HepG2 (cell line): ENCODE results near the gene SLC25A44. TPM values are rescaled to one million over a fixed set of nuclear protein-coding genes. Genes with fewer than 3 reads are reported as not detected.
A peak's percentile ranks its signal among the peaks of the same experiment; 100 is the strongest.

ENCODE experiments used
- ATAC-seq: fragments of 200-7000 bp; cut with Tn5 transposase; 3 replicates; pipeline ENCODE4 v1.9.1; 2020; ENCODE audit warnings: mild to moderate bottlenecking, moderate library complexity
- BruUV-seq: library from RNA; stranded (reverse); fragments of 400-500 nt; replicated peaks from 2 replicates; lab custom pipeline; 2021; lab: Mats Ljungman, UMichigan
- CTCF ChIA-PET: fragments of 300-600 bp; formaldehyde crosslinking; extraction: SDS; loops from one replicate; lab custom pipeline; 2021; ENCODE audit warnings: low total read pairs, inconsistent platforms, low intra/inter-chr PET ratio; lab: Yijun Ruan, JAX
- POLR2A ChIA-PET: fragments of 350-600 bp; sonication (Branson Sonifier 250); formaldehyde crosslinking; loops from one replicate; lab custom pipeline; 2020; ENCODE audit warnings: antibody characterized with exemption, inconsistent platforms; lab: Yijun Ruan, JAX
- DNase-seq: peaks from one replicate; pipeline ENCODE4 v3.0.0-alpha.2; 2015; ENCODE audit warnings: low spot score
- FAIRE-seq: peaks from 3 replicates; lab custom pipeline; 2011; peaks lifted over from hg19 to GRCh38; lab: Jason Lieb, UNC
- H2AFZ ChIP-seq: one replicate; pipeline ENCODE4 v1.6.1; 2011; ENCODE audit warnings: low read length, inconsistent platforms
- H3K27ac ChIP-seq: fragments of 300-600 bp; 3 replicates; pipeline ENCODE4 v1.8.0; 2011; ENCODE audit warnings: mixed run types, mild to moderate bottlenecking, mixed read lengths, low read length, inconsistent platforms; ENCODE audit not compliant: insufficient read depth; ENCODE audit errors: extremely low read length
- H3K27me3 ChIP-seq, 2 experiments: fragments of 200-600 bp in 1 of 2; 2 replicates in 1 of 2; 3 replicates in 1 of 2; pipeline versions ENCODE4 v1.6.0 to v1.8.0; 2011; ENCODE audit warnings: low read length in 2 of 2, mild to moderate bottlenecking in 2 of 2, moderate library complexity in 2 of 2, inconsistent platforms in 1 of 2; ENCODE audit not compliant: insufficient read depth in 2 of 2, control insufficient read depth in 1 of 2
- H3K36me3 ChIP-seq, 2 experiments: fragments of 200-600 bp in 1 of 2; replicated peaks in 1 of 2; 2 replicates in 1 of 2; 3 replicates in 1 of 2; pipeline versions ENCODE4 v1.5.1 to v1.8.0; 2011; ENCODE audit warnings: low read length in 2 of 2, inconsistent platforms in 1 of 2; ENCODE audit not compliant: insufficient read depth in 2 of 2, control insufficient read depth in 1 of 2
- H3K4me1 ChIP-seq: 2 replicates; pipeline ENCODE4 v1.5.1; 2012; ENCODE audit warnings: low read length, inconsistent platforms; ENCODE audit not compliant: insufficient read depth
- H3K4me2 ChIP-seq: 2 replicates; pipeline ENCODE4 v1.6.0; 2011; ENCODE audit warnings: low read depth, low read length, inconsistent platforms
- H3K4me3 ChIP-seq, 3 experiments: fragments of 200-600 bp in 1 of 3; sonication (generic), shearing (Covaris generic) in 1 of 3; replicated peaks in 1 of 3; 2 replicates each; pipeline ENCODE4 v1.5.1; 2011 to 2016; ENCODE audit warnings: low read length in 3 of 3, inconsistent platforms in 2 of 3, low read depth in 2 of 3, mild to moderate bottlenecking in 2 of 3, control low read depth in 1 of 3, mixed read lengths in 1 of 3; ENCODE audit not compliant: insufficient read depth in 1 of 3
- H3K79me2 ChIP-seq: one replicate; pipeline ENCODE4 v1.6.1; 2011; ENCODE audit warnings: low read length, inconsistent platforms; ENCODE audit not compliant: insufficient read depth
- H3K9ac ChIP-seq: 2 replicates; pipeline ENCODE4 v1.6.0; 2011; ENCODE audit warnings: mild to moderate bottlenecking, low read depth, low read length, inconsistent platforms; ENCODE audit not compliant: insufficient read depth
- H3K9me3 ChIP-seq: 2 replicates; pipeline ENCODE4 v1.5.1; 2012; ENCODE audit warnings: mild to moderate bottlenecking, low read length
- H4K20me1 ChIP-seq: 2 replicates; pipeline ENCODE4 v1.6.0; 2011; ENCODE audit warnings: inconsistent platforms, mild to moderate bottlenecking, low read length, moderate library complexity; ENCODE audit not compliant: insufficient read depth
- ADNP ChIP-seq: sonication (generic); formaldehyde crosslinking; IDR thresholded peaks from 2 replicates; pipeline ENCODE4 v1.4.0; 2020; ENCODE audit warnings: missing genetic modification reagents
- CC2D1A ChIP-seq: sonication (generic); formaldehyde crosslinking; IDR thresholded peaks from 2 replicates; pipeline ENCODE4 v1.8.1; 2023; ENCODE audit warnings: mild to moderate bottlenecking, missing genetic modification reagents
- DNMT1 ChIP-seq: sonication (generic); formaldehyde crosslinking; IDR thresholded peaks from 2 replicates; pipeline ENCODE4 v1.5.1; 2020; ENCODE audit warnings: mild to moderate bottlenecking, missing genetic modification reagents
- NR2C2 ChIP-seq: sonication (generic); formaldehyde crosslinking; IDR thresholded peaks from 2 replicates; pipeline ENCODE4 v1.4.0; 2020; ENCODE audit warnings: missing genetic modification reagents, mild to moderate bottlenecking, moderate library complexity, borderline replicate concordance
- PRMT3 ChIP-seq: sonication (generic); formaldehyde crosslinking; IDR thresholded peaks from 2 replicates; pipeline ENCODE4 v1.8.1; 2022; ENCODE audit warnings: low read depth, mild to moderate bottlenecking, moderate library complexity, missing genetic modification reagents, borderline replicate concordance
- RFXAP ChIP-seq: sonication (generic); formaldehyde crosslinking; IDR thresholded peaks from 2 replicates; pipeline ENCODE4 v1.4.0; 2020; ENCODE audit warnings: missing genetic modification reagents, borderline replicate concordance
- SALL2 ChIP-seq: sonication (generic); formaldehyde crosslinking; IDR thresholded peaks from 2 replicates; pipeline ENCODE4 v1.8.1; 2023; ENCODE audit warnings: mild to moderate bottlenecking, missing genetic modification reagents, inconsistent platforms
- ZFP1 ChIP-seq: IDR thresholded peaks from 2 replicates; pipeline ENCODE4 v1.6.1; 2016
- ZNF24 ChIP-seq: fragments of 450-650 bp; IDR thresholded peaks from 2 replicates; pipeline ENCODE4 v1.6.1; 2017; ENCODE audit warnings: antibody characterized with exemption, mild to moderate bottlenecking
- ZNF337 ChIP-seq: sonication (generic); formaldehyde crosslinking; IDR thresholded peaks from 2 replicates; pipeline ENCODE4 v1.5.1; 2020; ENCODE audit warnings: missing genetic modification reagents, low read depth, mild to moderate bottlenecking, borderline replicate concordance
- ZNF383 ChIP-seq: sonication (generic); formaldehyde crosslinking; IDR thresholded peaks from 2 replicates; pipeline ENCODE4 v1.4.0; 2020; ENCODE audit warnings: missing genetic modification reagents, mild to moderate bottlenecking, borderline replicate concordance
- WGBS: methylation state at CpG from one replicate; pipeline ENCODE4 v1.1.6; 2017; ENCODE audit warnings: low lambda C conversion rate; 5-methylcytosine and 5-hydroxymethylcytosine counted together
- in situ Hi-C: cut with HindIII; loops from 2 replicates; pipeline ENCODE4 v1.10.0; 2017; ENCODE audit warnings: low pct_unique_long_range_greater_than_20kb; ENCODE audit not compliant: extremely low pct_ligation_motif_present
- intact Hi-C: fragments of 100-400 bp; cut with micrococcal nuclease; formaldehyde crosslinking; loops from one replicate; pipeline ENCODE4 v1.10.0; 2022; ENCODE audit not compliant: unreplicated experiment
- polyA plus RNA-seq, 8 experiments: library from polyadenylated mRNA; depleted of rRNA in 3 of 8; stranded (reverse) in 7 of 8; unstranded in 1 of 8; fragments of >200 nt; fragmentation: Illumina TruSeq in 4 of 8; extraction: Trizol in 4 of 8; gene quantifications; 2 replicates each; pipeline versions ENCODE4 v1.2.1 to v1.2.3, GENCODE V29; 2011 to 2016; ENCODE audit warnings: low read depth in 4 of 8, missing spikeins in 1 of 8, mixed read lengths in 1 of 8; ENCODE audit not compliant: insufficient read depth in 1 of 8
- total RNA-seq, 5 experiments: library from RNA; depleted of rRNA; stranded (reverse); fragments of >200 nt; fragmentation: Illumina TruSeq; extraction: Trizol; gene quantifications; 2 replicates each; pipeline ENCODE4 v1.2.3, GENCODE V29; 2016; ENCODE audit warnings: low read depth in 1 of 5
- TF ChIP-seq, protein P1 (sequence below): sonication (generic); formaldehyde crosslinking; IDR thresholded peaks from 2 replicates; pipeline ENCODE4 v1.9.0; 2022; ENCODE audit warnings: low read depth, missing genetic modification reagents
- TF ChIP-seq, protein P2 (sequence below): sonication (generic); IDR thresholded peaks from 2 replicates; pipeline ENCODE4 v1.6.1; 2016; ENCODE audit warnings: low read depth, borderline replicate concordance
- TF ChIP-seq, protein P3 (sequence below): sonication (generic); formaldehyde crosslinking; conservative IDR thresholded peaks from 2 replicates; pipeline ENCODE4 v1.8.0; 2022; ENCODE audit warnings: low read depth, missing genetic modification reagents

Gene SLC25A44
- total and polyA plus RNA-seq, 2 of the 13 experiments (the other 11 are each of a cell fraction or from before 2014, with no cell fraction given), result 10.7 to 13.4 TPM

DNA sequence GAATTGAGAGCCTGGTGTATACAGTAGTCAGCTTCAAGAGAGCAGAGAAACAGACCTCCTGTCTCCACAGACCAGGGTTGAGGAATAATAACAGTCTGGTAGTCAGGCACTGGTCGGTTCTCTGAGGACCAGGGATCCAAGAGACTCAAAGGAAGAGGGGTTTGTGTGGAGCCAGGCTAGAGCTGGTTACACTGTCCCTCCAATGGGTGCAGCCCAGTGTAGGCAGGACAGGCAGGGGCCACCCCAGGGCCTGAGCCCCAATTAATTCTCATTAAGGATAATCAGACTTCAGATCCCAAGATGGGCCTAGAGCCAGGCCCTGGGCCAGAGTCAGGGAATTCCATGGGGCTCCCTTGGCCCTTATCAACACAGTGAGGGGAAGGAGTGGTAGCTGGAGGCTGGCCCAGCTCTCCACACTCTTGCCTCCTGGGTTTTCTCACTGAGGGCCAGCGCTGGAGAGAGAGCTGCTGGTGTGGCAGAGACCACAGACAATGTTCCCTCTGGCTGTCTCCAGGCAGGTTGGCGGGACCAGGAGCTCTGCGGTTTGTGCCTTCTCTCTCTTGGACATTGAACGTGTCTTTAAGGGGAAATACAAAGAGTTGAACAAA lies 31.4 kb upstream of the SLC25A44 start:
- 30% methylated on average over 5 of the region's 5 CpGs for WGBS
- no peak overlapping the region for H3K27ac ChIP-seq
- H3K79me2 ChIP-seq, result no peaks in the 10 kb centered on the region
- H3K9ac ChIP-seq, result no peak overlapping the region
- in situ Hi-C loops, result no loop called here
- no TSS peak for BruUV-seq
- peaks cover 34% of the 10 kb centered on the region for H3K4me1 ChIP-seq
- intact Hi-C loops, result no loop called here
- ATAC-seq (peak; percentile 75), DNase-seq (no peak), FAIRE-seq (no peak)
- POLR2A ChIA-PET, result interaction anchor here (1.4 kb wide), 1 partner anchor 50 kb away, joined by 4 read pairs; the partner anchor contains the start of gene PMF1
- no peaks in the 10 kb centered on the region for H3K36me3 ChIP-seq
- peak overlapping the region; percentile 59 for H2AFZ ChIP-seq
- H4K20me1 ChIP-seq, result no peaks in the 10 kb centered on the region
- peak overlapping the region; percentile 16; the same call in 1 of the 2 replicates for H3K4me2 ChIP-seq
- no peaks in the 10 kb centered on the region for H3K9me3 ChIP-seq
- CTCF ChIA-PET, result no interaction called here
- peaks cover 0 to 6% of the 10 kb centered on the region in 2 experiments; a peak in 1 of 5 replicates for H3K27me3 ChIP-seq
- no peak for TF ChIP-seq CC2D1A (CRISPR knock-in tag)
- no peak overlapping the region for H3K4me3 ChIP-seq

DNA sequence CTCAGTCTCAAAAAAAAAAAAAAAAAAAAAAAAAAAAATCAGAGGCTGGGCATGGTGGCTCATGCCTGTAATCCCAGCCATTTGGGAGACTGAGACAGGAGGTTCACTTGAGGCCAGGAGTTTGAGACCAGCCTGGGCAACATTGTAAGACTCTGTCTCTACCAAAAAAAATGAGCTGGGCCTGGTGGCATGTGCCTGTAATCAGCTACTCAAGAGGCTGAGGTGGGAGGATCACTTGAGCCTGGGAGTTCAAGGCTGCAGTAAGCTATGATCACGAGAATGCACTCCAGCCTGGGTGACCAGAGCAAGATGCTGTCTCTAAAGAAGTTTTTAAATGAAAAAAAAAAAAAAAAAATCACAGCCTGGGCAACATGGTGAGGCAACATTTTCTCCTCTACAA lies 30.2 kb upstream of the SLC25A44 start:
- no peak overlapping the region for H3K4me3 ChIP-seq
- H3K36me3 ChIP-seq, result no peaks in the 10 kb centered on the region
- H2AFZ ChIP-seq, result no peak overlapping the region
- no TSS peak for BruUV-seq
- no peaks in the 10 kb centered on the region for H3K79me2 ChIP-seq
- H3K27ac ChIP-seq, result no peak overlapping the region
- H3K9me3 ChIP-seq, result no peaks in the 10 kb centered on the region
- H3K4me2 ChIP-seq, result no peak overlapping the region
- ATAC-seq, result no peak
- WGBS, result 8% methylated on average over 1 of the region's 1 CpG
- H4K20me1 ChIP-seq, result no peaks in the 10 kb centered on the region
- FAIRE-seq, result no peak
- CTCF ChIA-PET, result no interaction called here
- H3K4me1 ChIP-seq, result peaks cover 36% of the 10 kb centered on the region
- in situ Hi-C loops (no loop called here), intact Hi-C loops (no loop called here)
- POLR2A ChIA-PET, result interaction anchor here (0.6 kb wide), 1 partner anchor 8 kb away, joined by 3 read pairs; no protein-coding TSS in a partner anchor
- no peak overlapping the region for H3K9ac ChIP-seq
- no peak for DNase-seq
- no peaks in the 10 kb centered on the region; a peak in 1 of 5 replicates for H3K27me3 ChIP-seq
- no peak for TF ChIP-seq ZNF383 (CRISPR knock-in tag)
- no peak for TF ChIP-seq RFXAP (CRISPR knock-in tag)
- no peak for TF ChIP-seq DNMT1 (CRISPR knock-in tag)
- TF ChIP-seq, protein P1, sequence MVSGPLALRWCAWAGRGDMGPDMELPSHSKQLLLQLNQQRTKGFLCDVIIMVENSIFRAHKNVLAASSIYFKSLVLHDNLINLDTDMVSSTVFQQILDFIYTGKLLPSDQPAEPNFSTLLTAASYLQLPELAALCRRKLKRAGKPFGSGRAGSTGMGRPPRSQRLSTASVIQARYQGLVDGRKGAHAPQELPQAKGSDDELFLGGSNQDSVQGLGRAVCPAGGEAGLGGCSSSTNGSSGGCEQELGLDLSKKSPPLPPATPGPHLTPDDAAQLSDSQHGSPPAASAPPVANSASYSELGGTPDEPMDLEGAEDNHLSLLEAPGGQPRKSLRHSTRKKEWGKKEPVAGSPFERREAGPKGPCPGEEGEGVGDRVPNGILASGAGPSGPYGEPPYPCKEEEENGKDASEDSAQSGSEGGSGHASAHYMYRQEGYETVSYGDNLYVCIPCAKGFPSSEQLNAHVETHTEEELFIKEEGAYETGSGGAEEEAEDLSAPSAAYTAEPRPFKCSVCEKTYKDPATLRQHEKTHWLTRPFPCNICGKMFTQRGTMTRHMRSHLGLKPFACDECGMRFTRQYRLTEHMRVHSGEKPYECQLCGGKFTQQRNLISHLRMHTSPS (CRISPR knock-in tag), result no peak
- TF ChIP-seq ZFP1 (CRISPR knock-in tag), result no peak
- TF ChIP-seq, protein P2, sequence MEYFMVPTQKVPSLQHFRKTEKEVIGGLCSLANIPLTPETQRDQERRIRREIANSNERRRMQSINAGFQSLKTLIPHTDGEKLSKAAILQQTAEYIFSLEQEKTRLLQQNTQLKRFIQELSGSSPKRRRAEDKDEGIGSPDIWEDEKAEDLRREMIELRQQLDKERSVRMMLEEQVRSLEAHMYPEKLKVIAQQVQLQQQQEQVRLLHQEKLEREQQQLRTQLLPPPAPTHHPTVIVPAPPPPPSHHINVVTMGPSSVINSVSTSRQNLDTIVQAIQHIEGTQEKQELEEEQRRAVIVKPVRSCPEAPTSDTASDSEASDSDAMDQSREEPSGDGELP, result no peak
- no peak for TF ChIP-seq ZNF24
- TF ChIP-seq SALL2 (CRISPR knock-in tag), result no peak
- TF ChIP-seq ZNF337 (CRISPR knock-in tag), result no peak
- no peak for TF ChIP-seq ADNP (CRISPR knock-in tag)
- TF ChIP-seq, protein P3, sequence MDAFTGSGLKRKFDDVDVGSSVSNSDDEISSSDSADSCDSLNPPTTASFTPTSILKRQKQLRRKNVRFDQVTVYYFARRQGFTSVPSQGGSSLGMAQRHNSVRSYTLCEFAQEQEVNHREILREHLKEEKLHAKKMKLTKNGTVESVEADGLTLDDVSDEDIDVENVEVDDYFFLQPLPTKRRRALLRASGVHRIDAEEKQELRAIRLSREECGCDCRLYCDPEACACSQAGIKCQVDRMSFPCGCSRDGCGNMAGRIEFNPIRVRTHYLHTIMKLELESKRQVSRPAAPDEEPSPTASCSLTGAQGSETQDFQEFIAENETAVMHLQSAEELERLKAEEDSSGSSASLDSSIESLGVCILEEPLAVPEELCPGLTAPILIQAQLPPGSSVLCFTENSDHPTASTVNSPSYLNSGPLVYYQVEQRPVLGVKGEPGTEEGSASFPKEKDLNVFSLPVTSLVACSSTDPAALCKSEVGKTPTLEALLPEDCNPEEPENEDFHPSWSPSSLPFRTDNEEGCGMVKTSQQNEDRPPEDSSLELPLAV, result no peak
- no peak for TF ChIP-seq NR2C2 (CRISPR knock-in tag)
- TF ChIP-seq PRMT3 (CRISPR knock-in tag), result no peak
